ENCODE measurements around the gene FOXO6. TPM values are rescaled to one million over a fixed set of nuclear protein-coding genes. Genes with fewer than 3 reads are reported as not detected.

Gene FOXO6
- total RNA-seq, 1 donor from 2014 or later, result 2.8 TPM

GRCh38 chr1:41404308-41404761 is 43.1 kb downstream of the FOXO6 start:
- Mint-ChIP-seq H3K4me1 (ENCODE audit: low read depth) (no peaks in the 10 kb centered on the region), H3K27me3 (peaks cover 62% of the 10 kb centered on the region), H3K27ac (no peak overlapping the region), H3K36me3 (ENCODE audit: insufficient read depth) (no peaks in the 10 kb centered on the region), H3K9me3 (ENCODE audit: low read depth) (no peaks in the 10 kb centered on the region), H3K4me3 (ENCODE audit: low read depth) (no peak overlapping the region)
- TF ChIP-seq CTCF (IDR thresholded peaks at IDR 0.05; ENCODE audit: unreplicated experiment), result no peak
- DNase-seq (ENCODE audit: low spot score, unreplicated experiment), result no peak

- no peak for TF ChIP-seq CTCF (IDR thresholded peaks at IDR 0.05; ENCODE audit: unreplicated experiment)
- H3K36me3 Mint-ChIP-seq (ENCODE audit: insufficient read depth), result no peaks in the 10 kb centered on the region
- no peak for DNase-seq (ENCODE audit: low spot score, unreplicated experiment)
- H3K4me1 Mint-ChIP-seq (ENCODE audit: low read depth), result peaks cover 5% of the 10 kb centered on the region
- no peaks in the 10 kb centered on the region for H3K9me3 Mint-ChIP-seq (ENCODE audit: low read depth)
- H3K4me3 Mint-ChIP-seq (ENCODE audit: low read depth), result no peak overlapping the region
- peaks cover 56% of the 10 kb centered on the region for H3K27me3 Mint-ChIP-seq
- H3K27ac Mint-ChIP-seq, result no peak overlapping the region
Measured at GRCh38 chr1:41407664-41408252, 46.5 kb downstream of the FOXO6 start.

- no peak for TF ChIP-seq CTCF (IDR thresholded peaks at IDR 0.05; ENCODE audit: unreplicated experiment)
- no peak for DNase-seq (ENCODE audit: low spot score, unreplicated experiment)
- Mint-ChIP-seq H3K4me1 (ENCODE audit: low read depth) (peaks cover 6% of the 10 kb centered on the region), H3K27me3 (peaks cover 49% of the 10 kb centered on the region), H3K36me3 (ENCODE audit: insufficient read depth) (no peaks in the 10 kb centered on the region), H3K4me3 (ENCODE audit: low read depth) (no peak overlapping the region), H3K9me3 (ENCODE audit: low read depth) (no peaks in the 10 kb centered on the region), H3K27ac (no peak overlapping the region)
Measured at GRCh38 chr1:41408691-41409090, 47.5 kb downstream of the FOXO6 start.

- Mint-ChIP-seq H3K9me3 (ENCODE audit: low read depth) (no peaks in the 10 kb centered on the region), H3K4me3 (ENCODE audit: low read depth) (no peak overlapping the region), H3K27me3 (peaks cover 41% of the 10 kb centered on the region), H3K27ac (no peak overlapping the region), H3K36me3 (ENCODE audit: insufficient read depth) (no peaks in the 10 kb centered on the region), H3K4me1 (ENCODE audit: low read depth) (peaks cover 6% of the 10 kb centered on the region)
- no peak for TF ChIP-seq CTCF (IDR thresholded peaks at IDR 0.05; ENCODE audit: unreplicated experiment)
- no peak for DNase-seq (ENCODE audit: low spot score, unreplicated experiment)
Measured at GRCh38 chr1:41409825-41410224, 48.6 kb downstream of the FOXO6 start.

GRCh38 chr1:41410462-41410861 is 49.2 kb downstream of the FOXO6 start:
- Mint-ChIP-seq H3K4me1 (ENCODE audit: low read depth) (peaks cover 6% of the 10 kb centered on the region), H3K9me3 (ENCODE audit: low read depth) (no peaks in the 10 kb centered on the region), H3K27me3 (peaks cover 35% of the 10 kb centered on the region), H3K27ac (no peak overlapping the region), H3K36me3 (ENCODE audit: insufficient read depth) (no peaks in the 10 kb centered on the region), H3K4me3 (ENCODE audit: low read depth) (no peak overlapping the region)
- no peak for DNase-seq (ENCODE audit: low spot score, unreplicated experiment)
- no peak for TF ChIP-seq CTCF (IDR thresholded peaks at IDR 0.05; ENCODE audit: unreplicated experiment)

Measured in progenitor cell of endocrine pancreas (in vitro differentiated cells).